Fibroblast of the conjunctiva (primary cell): ENCODE measurements around the gene NSUN4.
A peak's percentile ranks its signal among the peaks of the same experiment; 100 is the strongest.
"Not testable (repeated sequence)": the region's sequence is repeated elsewhere in the genome, so short reads cannot be mapped to it uniquely, and the experiment has no call there.

Source experiments
- DNase-seq: peaks from one replicate; pipeline ENCODE4 v3.0.0-alpha.2; 2010; ENCODE audit warnings: low read depth

NSUN4 gene

DNA sequence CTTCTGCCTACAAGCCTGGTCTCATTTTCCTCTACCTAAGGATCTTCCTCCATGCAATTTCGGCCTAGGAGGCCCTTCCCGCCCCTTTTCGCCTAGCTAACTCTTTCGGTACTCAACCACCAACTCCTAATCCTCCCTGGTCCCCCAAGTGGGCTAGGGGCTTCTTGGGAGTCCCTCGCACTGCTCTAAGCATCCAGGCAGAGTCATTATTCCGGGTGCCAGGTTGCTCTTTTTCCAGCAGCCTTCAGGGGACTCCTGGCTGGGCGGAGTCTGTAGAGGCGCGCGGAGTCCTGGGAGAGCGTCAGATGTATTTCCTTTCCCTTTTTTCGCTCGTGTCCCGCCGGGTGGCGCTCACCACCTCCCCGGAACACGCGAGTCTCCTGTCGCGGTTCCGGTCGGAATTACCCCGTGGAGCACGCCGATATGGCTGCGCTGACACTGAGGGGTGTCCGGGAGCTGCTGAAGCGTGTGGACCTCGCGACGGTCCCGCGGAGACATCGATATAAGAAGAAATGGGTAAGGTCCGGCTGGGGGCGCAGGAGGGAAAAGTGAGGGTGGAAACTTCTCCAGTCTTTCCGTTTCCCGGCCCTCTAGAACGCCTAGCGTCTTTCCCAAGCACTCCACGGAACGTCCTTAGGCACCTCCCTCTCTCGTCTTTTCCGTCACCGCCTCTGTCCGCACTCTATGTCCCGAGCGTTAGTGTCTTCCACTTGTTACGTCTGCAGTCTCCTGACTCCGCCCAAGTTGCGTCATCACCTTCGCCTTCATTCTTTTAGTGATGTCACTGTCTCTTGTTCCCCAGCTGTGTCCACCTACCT lies at the start of gene NSUN4:
Gene NSUN4, plus strand, starts transcription at position 404 of the 818 bp plus-strand sequence. Its CDS starts 20 bp downstream, at position 424.
- DNase-seq = peak; percentile 93

DNA sequence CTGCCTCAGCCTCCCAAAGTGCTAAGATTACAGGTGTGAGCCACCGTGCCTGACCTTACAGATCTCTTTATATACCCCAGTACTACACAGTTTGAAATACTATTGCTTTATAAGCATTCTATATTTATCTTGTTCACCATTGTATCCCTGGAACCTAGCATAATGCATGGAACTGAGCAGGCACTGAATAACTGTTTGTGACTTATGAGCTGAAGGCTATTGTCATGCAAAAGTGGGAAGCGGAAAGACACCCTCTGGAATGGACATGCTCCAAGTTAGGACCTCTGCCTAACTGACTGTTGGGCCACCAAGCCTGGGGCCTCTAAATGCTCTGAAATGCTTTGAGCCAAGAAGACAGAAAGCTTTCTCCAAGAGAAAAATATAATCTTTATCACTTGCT lies 45.3 kb upstream of the NSUN4 start:
- DNase-seq = no peak

DNA sequence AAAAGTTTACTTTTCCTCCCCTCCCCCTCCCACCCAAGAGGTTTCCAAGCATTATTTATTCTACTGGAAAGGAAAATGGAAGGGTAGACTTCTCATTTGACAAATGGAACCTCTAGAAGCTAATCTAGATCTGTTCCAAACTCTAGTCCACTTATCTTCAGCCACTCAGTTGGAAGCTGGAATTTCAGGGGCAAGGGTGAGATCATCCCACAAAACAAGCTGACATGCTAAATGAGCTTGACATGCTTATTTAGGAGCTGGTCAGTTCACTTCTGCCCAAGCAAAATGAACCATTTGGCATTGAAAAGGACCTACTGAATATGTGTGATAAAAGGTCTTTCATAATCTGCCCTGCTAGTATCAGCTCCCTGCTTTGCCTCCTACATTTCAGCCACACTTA lies 42.2 kb upstream of the NSUN4 start:
- DNase-seq = no peak

DNA sequence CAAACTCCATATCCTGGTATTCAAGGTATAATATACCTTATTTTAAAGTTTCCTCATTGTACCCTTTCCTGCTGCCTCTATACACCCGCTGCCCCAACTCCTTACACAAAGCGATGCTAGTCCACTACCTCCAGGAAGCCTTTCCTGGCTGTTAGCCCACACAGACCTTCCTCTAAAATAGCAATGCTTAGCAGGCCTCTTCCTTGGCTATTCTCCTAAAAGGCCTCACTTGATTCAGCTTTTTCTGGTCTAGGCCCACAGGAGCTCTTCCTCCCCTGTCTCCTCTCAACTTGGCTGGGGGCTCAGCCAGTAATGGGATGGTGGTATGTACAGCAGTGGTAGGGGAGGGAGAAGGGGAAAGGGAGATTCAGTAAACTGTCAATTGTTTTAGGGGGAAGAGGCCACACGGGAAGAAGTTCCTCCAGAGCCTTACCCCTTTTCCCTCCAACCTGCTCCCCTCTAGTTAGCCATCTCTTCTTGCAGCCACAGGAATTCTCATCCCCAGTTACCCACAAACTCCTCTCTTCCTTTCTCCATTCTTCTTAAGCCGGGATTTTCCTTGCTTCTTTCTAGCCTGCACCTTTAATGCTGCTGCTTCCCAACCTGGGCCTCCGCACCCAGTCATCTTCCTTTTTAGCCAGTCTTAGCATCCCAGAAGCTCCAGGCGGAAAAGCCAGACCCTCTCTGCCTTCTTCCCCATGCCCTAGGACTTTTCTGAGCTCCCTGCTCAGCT lies 39.8 kb upstream of the NSUN4 start:
- DNase-seq = no peak

DNA sequence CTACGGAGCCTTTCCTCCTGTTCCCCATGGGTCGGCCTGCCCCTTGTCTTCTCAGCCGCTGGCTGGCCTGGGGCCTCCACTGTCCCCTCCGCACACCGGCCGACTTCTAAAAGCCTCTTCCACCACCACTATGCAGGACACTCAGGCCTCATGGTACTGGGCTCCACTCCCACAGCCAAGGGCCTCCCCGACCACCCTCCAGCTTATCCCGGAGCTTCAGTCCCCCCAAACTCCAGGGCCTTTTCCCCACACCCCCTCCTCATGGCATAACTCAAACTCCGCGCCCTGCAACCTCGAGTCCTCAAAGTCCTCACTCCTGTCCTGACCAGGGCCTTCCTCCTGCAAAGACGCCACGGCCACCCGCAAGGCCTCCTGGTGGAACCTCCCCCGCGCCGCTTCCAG lies 39.2 kb upstream of the NSUN4 start:
- no peak for DNase-seq

DNA sequence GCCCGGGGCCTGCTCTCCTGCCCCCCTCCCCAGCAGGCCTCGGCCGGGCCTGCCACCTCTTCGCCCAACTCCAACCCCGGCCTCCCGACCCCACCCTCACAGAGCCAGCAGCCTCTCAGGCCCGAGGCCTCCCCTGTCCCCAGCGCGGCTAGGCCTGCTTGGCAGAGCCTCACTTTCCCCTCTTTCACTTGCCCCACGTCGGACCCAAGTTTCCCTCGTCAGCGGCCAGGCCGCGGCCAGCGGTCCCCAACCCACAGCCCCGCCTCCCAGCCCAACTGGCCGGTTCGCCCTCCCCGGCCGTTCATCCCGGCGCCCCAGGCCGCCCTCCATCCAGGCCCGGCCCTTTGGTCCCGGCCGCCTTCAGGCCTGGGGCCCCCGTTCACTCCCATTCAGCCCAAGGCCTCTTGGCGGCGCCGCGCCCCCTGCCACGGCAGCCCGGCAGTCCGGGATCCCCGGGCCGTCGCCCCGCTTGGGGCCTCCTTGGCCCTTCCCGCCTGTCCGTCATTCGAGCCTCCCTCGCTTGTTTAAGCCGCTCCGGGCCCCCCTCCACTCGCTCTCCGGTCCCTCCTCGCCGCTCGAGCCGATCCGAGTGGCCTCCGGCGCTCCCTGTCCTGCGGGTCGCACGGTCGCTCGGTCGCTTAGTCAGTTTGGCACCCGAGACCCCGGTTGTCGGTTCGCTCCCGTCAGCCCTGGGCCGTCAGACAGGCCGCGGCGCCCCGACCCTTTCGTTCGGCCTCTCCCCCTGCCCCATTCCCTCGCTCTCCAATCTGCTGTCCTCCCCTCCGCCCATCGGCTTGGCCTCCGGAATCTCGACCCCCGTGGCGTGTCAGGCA lies 38.6 kb upstream of the NSUN4 start:
- DNase-seq = no peak

DNA sequence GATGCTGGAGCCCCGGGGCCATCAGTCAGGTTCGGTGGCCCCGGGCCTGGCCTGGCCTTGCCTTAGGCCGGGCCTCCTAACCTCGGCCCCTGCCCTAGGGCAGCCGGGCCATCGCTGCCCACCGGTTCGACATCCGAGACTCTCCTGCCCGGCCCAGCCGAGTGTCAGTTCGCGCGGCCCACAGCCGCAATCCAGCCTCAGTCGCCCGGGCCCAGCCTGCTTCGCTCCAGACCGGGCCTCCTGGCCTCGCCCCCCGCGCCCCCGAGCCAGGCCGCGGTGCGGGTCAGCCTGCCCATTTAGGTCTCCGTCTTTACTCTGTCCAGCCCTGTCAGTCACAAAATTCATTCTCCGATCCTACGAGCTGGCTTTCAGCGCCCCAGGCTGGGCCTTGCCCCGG lies 38.0 kb upstream of the NSUN4 start:
- no peak for DNase-seq

DNA sequence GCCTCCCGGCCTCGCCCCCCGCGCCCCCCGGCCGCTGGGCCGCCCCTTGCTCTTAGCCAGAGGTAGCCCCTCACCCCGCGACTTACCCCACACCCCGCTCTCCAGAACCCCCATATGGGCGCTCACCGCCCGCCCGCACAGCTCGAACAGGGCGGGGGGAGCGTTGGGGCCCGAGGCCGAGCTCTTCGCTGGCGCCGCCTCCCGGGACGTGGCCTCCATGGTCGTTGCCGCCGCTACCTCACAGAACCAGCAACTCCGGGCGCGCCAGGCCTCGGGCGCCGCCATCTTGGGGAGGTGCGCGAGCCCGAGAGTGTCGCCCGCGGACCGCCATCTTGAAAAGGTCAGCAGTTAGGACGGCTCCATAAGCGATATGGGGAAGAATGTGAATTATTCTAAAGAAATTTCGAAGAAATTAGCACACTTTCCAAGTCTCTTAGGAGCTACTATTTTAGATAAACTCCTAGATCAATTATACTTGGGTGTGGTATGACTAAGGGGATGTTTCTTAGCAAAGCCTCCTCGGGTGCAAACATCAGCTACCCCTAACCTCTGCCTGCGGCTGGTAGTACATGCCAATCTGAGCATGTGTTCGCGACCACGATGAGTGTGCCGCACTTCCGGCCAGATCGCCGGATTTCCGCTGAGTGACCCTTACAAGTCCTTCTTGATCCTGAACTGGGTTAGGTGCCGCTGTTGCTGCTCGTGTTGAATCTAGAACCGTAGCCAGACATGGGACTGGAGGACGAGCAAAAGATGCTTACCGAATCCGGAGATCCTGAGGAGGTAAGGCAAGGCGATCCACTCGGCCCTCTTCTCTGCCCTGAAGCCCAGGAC lies 37.4 kb upstream of the NSUN4 start, which contains the start of the genes LRRC41 and UQCRH:
Gene LRRC41, minus strand, starts transcription at position 579 of the 834 bp plus-strand sequence. Its CDS starts 294 bp downstream, at position 285.
Gene UQCRH, plus strand, starts transcription at position 661 of the 834 bp plus-strand sequence. Its CDS starts 69 bp downstream, at position 730.
- DNase-seq = peak; percentile 98

DNA sequence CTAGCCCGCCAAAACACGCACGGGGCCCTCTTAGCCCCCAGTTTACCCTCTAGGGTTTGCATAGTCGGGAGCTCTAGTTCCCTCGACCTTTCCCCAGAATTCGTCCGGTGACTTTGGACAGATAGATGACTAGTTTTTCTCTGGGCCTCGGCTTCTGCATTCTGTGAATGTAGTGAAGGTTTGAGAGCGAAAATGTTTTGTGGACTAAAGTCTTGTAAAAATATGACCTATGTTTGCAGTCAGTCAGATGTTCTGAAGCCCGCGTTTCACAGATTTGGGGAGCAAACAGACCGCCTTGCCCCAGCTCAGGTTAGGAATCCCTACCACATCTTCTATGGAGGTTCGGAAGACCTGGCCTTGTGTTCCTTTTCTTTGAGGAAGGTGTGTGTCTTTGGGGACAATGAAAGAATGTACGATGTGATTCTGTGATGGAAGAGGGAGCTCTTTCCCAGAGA lies 36.7 kb upstream of the NSUN4 start:
- no peak for DNase-seq

DNA sequence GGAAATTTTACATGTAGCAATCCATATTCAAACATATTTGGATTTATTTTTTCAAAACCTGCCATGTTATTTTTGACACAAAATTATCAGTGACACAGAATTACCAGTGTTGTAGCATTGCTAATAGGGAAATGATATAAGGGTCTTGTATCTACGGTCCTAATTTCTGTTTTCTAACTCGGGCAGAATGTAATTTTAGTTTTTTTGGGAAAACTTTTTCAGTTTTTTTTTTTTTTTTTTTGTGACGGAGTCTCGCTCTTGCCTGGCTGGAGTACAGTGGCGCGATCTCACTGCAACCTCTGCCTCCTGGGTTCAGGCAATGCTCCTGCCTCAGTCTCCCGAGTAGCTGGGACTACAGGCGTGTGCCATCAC lies 34.5 kb upstream of the NSUN4 start:
- DNase-seq = no peak

DNA sequence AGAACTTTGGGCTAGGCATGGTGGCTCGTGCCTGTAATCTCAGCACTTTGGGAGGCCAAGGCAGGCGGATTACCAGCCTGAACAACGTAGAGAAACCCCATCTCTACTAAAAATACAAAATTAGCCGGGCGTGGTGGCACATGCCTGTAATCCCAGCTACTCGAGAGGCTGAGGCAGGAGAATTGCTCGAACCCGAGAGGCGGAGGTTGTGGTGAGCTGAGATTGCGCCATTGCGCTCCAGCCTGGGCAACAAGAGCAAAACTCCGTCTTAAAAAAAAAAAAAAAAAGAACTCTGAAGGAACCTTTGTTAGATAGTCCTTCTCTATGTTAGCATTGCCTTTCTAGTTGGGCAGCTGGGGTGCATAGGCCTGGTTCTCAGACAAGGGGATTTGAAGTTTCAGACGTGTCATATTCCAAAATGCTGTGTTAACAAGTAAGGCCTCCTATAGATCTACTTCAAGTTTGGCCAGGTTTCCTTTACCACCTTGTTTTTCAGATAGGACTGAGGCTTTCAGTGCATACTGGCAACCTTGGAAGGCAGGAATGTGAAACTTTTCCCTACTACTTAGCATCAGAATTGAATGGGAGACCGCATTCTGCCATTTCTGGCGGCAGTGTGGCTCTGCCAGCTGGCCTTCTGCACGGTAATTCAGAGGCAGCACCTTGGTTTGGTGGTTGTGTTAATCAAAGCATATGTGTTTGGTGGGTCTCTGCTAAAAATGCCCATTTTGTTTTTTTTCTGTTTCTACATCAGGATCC lies 31.0 kb upstream of the NSUN4 start:
- DNase-seq = no peak

DNA sequence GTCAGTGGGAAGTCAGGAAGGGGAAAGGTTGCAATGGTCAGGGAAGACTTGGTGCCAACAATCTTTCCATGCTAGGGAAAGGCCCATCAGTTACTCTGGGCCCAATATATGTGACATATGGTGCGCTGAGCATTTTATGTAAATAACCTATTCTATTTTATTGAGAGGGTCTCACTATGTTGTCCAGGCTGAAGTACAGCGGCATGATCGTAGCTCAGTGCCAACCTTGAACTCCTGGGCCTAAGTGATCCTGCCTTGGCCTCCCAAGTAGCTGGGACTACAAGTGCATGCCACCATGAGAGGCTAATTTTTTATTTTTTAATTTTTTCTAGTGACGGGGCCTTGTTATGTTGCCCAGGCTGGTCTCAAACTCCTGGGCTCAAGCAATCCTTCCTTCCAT lies 30.3 kb upstream of the NSUN4 start:
- no peak for DNase-seq

DNA sequence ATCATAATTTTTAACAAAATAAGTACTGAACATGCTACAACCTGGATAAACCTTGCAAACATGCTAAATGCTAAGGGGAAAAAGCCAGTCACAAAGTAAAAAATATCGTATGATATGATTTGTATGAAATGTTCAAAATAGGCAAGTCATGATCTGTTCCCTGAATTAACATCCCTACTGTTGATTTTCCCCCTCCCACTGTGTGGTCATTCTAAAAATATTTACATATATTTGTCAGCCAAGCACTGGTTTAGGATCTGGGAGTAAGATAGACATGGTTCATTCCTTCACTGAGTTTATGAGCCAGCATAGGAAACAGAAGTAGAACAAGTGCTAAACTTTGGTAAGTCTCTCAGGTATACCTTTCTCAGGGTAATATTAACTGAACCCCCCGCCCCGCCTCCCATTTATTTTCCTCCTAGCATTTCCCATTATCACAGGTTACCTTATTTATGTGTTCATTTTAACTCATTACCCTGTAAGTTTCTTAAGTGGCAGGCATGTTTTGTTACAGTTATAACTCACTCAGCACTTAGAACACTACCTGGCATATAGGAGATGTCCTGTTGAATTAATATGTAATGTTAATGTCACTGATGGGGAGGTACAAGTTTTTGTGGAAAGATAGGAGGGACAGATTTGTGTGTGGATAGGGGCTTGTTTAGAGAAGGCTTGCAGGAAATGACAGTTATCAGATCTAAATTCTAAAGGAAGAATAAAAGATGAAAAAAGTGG lies 24.8 kb upstream of the NSUN4 start:
- DNase-seq = no peak

DNA sequence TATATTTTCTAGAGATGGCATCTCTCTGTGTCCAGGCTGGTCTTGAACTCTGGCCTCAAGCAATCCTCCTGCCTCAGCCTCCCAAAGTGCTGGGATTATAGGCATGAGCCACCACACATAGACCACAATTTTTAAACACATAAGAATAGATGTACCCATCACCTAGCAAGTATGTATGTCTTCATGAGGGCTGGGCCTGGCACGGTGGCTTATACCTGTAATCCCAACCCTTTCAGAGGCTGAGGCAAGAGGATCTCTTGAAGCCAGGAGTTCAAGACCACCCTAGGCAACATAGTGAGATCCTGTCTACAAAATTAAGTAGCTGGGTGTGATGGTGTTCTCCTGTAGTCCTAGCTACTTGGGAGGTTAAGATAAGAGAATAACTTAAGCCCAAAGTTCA lies 23.3 kb upstream of the NSUN4 start:
- no peak for DNase-seq

DNA sequence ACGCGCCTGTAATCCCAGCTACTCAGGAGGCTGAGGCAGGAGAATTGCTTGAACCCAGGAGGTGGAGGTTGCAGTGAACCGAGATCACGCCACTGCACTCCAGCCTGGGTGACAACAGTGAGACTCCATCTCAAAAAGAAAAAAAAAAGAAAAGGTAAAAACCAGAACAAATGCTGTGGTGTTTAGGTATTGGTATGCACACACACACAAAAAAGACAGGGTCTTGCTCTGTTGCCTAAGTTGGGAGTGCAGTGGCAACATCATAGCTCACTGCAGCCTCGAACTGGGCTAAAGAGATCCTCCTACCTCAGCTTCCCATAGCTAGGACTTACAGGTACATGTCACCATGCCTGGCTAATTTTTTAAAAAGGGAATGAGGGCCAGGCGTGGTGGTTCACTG lies 21.3 kb upstream of the NSUN4 start:
- DNase-seq = not testable (repeated sequence)

DNA sequence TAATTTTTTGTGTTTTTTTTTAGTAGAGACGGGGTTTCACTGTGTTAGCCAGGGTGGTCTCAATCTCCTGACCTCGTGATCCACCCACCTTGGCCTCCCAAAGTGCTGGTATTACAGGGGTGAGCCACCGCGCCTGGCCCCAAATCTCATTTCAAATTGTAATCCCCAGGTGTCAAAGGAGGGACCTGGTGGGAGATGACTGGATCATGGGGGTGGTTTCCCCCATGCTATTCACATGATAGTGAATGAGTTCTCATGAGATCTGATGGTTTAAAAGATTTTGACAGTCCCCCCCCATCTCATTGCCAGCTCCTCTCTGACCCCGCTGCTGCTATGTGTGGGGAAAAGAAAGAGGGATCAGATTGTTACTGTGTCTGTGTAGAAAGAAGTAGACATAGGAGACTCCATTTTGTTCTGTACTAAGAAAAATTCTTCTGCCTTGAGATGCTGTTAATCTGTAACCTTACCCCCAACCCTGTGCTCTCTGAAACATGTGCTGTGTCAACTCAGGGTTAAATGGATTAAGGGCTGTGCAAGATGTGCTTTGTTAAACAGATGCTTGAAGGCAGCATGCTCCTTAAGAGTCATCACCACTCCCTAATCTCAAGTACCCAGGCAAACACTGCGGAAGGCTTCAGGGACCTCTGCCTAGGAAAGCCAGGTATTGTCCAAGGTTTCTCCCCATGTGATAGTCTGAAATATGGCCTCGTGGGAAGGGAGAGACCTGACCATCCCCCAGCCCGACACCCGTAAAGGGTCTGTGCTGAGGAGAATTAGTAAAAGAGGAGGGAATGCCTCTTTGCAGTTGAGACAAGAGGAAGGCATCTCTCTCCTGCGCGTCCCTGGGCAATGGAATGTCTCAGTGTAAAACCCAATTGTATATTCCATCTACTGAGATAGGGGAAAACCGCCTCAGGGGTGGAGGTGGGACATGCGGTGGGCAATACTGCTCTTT lies 20.4 kb upstream of the NSUN4 start:
- not testable (repeated sequence) for DNase-seq

DNA sequence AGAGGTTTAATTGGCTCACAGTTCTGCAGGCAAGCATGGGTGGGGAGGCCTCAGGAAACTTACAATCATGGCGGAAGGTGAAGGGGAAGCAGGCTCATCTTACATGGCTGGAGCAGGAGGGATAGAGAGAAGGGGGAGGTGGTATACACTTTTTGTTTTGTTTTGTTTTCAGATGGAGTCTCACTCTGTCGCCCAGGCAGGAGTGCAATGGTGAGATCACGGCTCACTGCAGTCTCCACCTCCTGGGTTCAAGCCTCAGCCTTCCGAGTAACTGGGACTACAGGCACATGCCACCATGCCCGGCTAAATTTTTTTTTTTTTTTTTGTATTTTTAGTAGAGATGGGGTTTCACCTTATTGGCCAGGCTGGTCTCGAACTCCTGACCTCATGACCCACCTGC lies 18.4 kb upstream of the NSUN4 start:
- not testable (repeated sequence) for DNase-seq

DNA sequence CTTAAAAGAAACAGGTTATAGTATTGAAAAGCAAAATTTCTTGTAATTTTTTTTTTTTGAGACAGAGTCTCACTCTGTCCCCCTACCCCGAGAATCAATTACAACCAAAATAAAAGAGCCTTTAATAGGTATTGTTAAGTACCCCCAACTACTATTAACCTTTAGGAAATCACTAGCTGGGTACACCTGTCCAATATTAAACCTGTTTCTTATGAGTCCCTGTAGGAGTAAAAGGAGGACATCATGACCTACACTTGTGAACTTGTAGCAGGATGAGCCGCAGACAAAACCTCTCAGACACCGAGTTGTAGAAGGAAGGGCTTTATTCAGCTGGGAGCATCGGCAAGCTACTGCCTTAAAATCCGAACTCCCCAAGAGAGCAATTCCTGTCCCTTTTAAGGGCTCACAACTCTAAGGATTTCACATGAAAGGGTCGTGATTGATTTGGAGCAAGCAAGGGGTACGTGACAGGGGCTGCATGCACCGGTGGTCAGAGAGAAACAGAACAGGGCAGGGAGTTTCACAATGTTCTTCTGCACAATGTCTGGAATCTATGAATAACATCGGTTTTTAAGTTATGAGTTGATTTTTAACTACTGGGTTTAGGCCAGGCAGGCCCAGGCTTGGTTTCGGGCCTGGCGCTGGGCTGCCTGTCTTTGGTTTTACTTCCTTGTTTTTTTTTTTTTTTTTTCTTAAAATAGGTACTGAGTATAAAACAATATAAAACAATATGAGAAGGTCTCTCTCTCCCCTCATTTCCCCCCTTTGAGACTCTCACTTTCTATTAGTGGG lies 15.1 kb upstream of the NSUN4 start:
- not testable (repeated sequence) for DNase-seq
